TTC549 (cell line): ENCODE measurements around the gene PCDHB13.
A peak's percentile ranks its signal among the peaks of the same experiment; 100 is the strongest.
"Not testable (repeated sequence)": the region's sequence is repeated elsewhere in the genome, so short reads cannot be mapped to it uniquely, and the experiment has no call there.

ENCODE experiments used
- FAIRE-seq: peaks from 2 replicates; lab custom pipeline; 2012; peaks lifted over from hg19 to GRCh38; lab: Jason Lieb, UNC

Gene PCDHB13

DNA sequence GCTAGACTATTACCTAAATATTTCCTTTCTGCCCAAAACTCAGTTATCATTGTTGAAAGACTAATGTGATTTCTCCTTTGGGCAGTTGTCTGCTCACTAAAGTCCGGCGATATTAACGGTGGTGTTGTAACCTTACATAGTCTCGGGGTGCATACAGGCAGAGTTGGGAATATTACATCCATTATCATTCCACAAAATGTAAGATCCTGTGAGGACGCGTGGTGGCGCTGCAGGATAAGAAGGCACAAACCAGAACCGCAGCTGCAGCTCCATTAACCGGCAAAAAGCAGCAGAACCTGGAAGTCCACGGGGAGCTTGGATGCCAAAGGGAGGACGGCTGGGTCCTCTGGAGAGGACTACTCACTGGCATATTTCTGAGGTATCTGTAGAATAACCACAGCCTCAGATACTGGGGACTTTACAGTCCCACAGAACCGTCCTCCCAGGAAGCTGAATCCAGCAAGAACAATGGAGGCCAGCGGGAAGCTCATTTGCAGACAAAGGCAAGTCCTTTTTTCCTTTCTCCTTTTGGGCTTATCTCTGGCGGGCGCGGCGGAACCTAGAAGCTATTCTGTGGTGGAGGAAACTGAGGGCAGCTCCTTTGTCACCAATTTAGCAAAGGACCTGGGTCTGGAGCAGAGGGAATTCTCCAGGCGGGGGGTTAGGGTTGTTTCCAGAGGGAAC is at the start of gene PCDHB13:
PCDHB13 (plus strand) TSS at position 264 of the 684 bp plus-strand sequence; CDS start at position 469, 205 bp downstream.
- not testable (repeated sequence) for FAIRE-seq

DNA sequence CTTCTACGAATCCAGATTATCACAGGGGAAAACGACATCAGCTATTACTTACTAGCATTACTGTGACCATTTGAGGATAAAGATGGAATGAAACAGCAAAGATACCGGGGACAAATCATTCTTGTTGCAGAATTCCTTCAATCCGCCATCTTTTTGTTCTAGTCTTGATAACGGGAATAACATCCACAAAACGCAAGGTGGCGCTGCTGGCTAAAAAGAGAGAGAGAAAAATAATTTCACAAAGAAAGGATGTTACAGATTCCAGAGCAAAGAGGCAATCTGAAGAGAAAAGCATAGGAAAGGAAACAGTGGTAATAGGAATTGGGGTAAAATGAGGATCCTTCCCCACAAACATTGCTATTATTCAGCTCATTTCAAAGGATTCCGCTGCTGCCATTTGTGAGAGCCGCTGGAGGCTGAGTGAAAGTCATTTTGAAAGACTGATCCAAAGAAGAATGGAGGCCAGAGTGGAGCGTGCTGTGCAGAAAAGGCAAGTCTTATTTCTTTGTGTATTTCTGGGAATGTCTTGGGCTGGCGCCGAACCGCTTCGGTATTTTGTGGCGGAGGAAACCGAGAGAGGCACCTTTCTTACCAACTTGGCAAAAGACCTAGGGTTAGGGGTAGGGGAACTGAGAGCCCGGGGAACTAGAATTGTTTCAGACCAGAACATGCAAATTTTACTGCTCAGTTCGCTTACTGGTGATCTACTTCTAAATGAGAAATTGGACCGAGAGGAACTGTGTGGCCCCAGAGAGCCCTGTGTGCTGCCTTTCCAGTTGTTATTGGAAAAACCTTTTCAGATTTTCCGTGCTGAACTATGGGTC is 41.1 kb upstream of the PCDHB13 start, which contains the start of gene PCDHB7:
PCDHB7 (plus strand) TSS at position 264 of the 824 bp plus-strand sequence; CDS start at position 456, 192 bp downstream.
- no peak for FAIRE-seq

DNA sequence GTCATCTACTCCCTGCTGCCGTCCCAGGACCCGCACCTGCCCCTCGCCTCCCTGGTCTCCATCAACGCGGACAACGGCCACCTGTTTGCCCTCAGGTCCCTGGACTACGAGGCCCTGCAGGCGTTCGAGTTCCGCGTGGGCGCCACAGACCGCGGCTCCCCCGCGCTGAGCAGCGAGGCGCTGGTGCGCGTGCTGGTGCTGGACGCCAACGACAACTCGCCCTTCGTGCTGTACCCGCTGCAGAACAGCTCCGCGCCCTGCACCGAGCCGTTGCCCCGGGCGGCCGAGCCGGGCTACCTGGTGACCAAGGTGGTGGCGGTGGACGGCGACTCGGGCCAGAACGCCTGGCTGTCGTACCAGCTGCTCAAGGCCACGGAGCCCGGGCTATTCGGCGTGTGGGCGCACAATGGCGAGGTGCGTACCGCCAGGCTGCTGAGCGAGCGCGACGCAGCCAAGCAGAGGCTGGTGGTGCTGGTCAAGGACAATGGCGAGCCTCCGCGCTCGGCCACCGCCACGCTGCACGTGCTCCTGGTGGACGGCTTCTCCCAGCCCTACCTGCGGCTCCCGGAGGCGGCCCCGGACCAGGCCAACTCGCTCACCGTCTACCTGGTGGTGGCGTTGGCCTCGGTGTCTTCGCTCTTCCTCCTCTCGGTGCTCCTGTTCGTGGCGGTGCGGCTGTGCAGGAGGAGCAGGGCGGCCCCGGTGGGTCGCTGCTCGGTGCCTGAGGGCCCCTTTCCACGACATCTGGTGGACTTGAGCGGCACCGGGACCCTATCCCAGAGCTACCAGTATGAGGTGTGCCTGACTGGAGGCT is 39.2 kb upstream of the PCDHB13 start:
- FAIRE-seq: not testable (repeated sequence)

DNA sequence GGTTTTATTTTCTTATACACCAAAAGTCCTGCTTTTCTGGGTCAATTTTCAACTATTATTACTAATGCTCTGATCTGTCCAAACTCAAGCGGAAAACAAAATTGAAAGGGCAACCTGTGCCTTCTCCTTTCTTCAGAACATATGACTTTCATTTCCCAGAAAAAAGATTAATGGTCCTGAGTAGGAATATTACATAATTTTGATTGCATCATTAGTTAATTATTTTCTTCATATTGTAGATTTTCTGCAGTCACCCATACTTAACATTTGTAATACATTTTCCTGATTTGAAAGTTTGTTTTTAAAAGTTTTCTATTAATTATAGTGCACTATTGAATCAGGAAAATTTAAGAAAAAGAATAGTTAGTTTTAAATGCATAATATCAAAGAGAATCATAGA is 37.8 kb upstream of the PCDHB13 start:
- FAIRE-seq: no peak

DNA sequence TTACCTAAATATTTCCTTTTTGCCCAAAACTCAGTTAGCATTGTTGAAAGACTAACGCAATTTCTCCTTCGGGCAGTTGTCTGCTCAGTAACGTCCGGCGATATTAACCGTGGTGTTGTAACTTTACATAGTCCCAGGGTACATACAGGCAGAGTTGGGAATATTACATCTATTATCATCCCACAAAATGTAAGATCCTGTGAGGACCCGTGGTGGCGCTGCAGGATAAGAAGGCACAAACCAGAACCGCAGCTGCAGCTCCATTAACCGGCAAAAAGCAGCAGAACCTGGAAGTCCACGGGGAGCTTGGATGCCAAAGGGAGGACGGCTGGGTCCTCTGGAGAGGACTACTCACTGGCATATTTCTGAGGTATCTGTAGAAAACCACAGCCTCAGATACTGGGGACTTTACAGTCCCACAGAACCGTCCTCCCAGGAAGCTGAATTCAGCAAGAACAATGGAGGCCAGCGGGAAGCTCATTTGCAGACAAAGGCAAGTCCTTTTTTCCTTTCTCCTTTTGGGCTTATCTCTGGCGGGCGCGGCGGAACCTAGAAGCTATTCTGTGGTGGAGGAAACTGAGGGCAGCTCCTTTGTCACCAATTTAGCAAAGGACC is 36.0 kb upstream of the PCDHB13 start, which contains the start of gene PCDHB8:
PCDHB8 (plus strand) TSS at position 214 of the 615 bp plus-strand sequence; CDS start at position 459, 245 bp downstream.
- FAIRE-seq: not testable (repeated sequence)

DNA sequence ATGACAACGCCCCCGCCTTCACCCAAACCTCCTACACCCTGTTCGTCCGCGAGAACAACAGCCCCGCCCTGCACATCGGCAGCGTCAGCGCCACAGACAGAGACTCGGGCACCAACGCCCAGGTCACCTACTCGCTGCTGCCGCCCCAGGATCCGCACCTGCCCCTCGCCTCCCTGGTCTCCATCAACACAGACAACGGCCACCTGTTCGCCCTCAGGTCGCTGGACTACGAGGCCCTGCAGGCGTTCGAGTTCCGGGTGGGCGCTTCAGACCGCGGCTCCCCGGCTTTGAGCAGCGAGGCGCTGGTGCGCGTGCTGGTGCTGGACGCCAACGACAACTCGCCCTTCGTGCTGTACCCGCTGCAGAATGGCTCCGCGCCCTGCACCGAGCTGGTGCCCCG is 34.3 kb upstream of the PCDHB13 start:
- FAIRE-seq: not testable (repeated sequence)

DNA sequence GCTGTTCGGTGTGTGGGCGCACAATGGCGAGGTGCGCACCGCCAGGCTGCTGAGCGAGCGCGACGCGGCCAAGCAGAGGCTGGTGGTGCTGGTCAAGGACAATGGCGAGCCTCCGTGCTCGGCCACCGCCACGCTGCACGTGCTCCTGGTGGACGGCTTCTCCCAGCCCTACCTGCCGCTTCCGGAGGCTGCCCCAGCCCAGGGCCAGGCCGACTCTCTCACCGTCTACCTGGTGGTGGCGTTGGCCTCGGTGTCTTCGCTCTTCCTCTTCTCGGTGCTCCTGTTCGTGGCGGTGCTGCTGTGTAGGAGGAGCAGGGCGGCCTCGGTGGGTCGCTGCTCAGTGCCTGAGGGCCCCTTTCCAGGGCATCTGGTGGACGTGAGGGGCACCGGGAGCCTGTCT is 33.8 kb upstream of the PCDHB13 start:
- FAIRE-seq: not testable (repeated sequence)

DNA sequence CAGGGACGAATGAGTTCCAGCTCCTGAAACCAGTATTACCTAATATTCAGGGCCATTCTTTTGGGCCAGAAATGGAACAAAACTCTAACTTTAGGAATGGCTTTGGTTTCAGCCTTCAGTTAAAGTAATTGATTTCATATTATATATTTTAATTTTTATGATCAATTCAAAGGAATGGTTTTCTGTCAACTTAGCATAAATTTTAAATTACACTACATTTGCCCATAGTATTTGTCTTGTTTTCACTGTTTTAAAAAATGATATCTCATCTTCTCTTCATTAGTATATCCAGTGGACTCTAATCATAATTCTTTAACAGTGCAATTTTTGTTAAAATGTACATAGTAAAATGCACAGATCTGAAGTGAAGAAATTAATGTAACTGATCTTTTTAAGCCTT is 33.4 kb upstream of the PCDHB13 start:
- no peak for FAIRE-seq

DNA sequence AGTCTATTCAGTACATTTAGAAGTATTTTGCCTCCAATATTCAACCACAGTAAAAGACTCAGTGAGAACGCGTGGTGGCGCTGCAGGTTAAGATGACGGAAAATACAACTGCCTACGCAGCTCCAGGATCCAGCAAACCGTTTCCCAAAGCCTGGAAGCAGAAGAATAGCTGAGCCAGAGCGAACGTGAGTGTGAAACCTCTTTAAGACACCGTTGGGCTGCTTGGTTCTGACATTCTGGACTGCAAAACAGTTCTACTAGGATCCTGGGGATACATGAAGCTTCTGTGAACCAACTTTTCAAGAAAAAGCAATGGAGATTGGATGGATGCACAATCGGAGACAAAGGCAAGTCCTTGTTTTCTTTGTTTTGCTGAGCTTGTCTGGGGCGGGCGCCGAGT is 31.5 kb upstream of the PCDHB13 start, which contains the start of gene PCDHB16:
PCDHB16 (plus strand) TSS at position 140 of the 400 bp plus-strand sequence; CDS start at position 313, 173 bp downstream.
- FAIRE-seq: peak; percentile 54

DNA sequence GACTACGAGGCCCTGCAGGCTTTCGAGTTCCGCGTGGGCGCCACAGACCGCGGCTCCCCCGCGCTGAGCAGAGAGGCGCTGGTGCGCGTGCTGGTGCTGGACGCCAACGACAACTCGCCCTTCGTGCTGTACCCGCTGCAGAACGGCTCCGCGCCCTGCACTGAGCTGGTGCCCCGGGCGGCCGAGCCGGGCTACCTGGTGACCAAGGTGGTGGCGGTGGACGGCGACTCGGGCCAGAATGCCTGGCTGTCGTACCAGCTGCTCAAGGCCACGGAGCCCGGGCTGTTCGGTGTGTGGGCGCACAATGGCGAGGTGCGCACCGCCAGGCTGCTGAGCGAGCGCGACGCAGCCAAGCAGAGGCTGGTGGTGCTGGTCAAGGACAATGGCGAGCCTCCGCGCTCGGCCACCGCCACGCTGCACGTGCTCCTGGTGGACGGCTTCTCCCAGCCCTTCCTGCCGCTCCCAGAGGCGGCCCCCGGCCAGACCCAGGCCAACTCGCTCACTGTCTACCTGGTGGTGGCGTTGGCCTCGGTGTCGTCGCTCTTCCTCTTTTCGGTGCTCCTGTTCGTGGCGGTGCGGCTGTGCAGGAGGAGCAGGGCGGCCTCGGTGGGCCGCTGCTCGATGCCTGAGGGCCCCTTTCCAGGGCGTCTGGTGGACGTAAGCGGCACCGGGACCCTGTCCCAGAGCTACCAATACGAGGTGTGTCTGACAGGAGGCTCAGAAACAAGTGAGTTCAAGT is 29.4 kb upstream of the PCDHB13 start:
- FAIRE-seq: not testable (repeated sequence)

DNA sequence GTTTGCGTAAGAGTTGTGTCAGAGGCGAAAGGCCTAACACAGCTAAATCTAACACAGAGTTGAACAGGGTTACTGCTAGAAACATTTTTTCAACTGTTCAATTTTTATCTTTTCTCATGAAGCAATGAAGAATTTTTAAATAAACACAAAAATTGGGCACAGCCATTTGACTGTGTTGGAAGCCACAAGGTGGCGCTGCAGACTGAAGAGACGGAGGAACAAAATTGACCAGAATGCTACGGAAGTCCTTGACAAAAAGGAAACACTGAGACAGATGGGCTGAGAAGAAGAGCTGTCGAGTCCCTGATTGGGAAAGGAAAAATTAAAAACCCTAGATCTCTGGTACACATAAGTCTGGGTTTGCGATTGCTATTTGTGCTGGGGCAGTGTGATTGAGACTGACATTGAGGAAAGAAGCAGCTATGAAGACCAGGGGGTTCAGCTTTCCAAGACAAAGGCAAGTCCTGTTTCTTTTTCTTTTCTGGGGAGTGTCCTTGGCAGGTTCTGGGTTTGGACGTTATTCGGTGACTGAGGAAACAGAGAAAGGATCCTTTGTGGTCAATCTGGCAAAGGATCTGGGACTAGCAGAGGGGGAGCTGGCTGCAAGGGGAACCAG is 26.7 kb upstream of the PCDHB13 start, which contains the start of gene PCDHB9:
PCDHB9 (plus strand) TSS at position 265 of the 616 bp plus-strand sequence; CDS start at position 423, 158 bp downstream.
- FAIRE-seq: no peak

DNA sequence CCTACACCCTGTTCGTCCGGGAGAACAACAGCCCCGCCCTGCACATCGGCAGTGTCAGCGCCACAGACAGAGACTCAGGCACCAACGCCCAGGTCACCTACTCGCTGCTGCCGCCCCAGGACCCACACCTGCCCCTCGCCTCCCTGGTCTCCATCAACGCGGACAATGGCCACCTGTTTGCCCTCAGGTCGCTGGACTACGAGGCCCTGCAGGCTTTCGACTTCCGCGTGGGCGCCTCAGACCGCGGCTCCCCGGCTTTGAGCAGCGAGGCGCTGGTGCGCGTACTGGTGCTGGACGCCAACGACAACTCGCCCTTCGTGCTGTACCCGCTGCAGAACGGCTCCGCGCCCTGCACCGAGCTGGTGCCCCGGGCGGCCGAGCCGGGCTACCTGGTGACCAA is 25.0 kb upstream of the PCDHB13 start:
- FAIRE-seq: not testable (repeated sequence)

DNA sequence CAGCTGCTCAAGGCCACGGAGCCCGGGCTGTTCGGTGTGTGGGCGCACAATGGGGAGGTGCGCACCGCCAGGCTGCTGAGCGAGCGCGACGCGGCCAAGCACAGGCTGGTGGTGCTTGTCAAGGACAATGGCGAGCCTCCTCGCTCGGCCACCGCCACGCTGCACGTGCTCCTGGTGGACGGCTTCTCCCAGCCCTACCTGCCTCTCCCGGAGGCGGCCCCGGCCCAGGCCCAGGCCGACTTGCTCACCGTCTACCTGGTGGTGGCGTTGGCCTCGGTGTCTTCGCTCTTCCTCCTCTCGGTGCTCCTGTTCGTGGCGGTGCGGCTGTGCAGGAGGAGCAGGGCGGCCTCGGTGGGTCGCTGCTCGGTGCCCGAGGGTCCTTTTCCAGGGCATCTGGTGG is 24.6 kb upstream of the PCDHB13 start:
- not testable (repeated sequence) for FAIRE-seq

DNA sequence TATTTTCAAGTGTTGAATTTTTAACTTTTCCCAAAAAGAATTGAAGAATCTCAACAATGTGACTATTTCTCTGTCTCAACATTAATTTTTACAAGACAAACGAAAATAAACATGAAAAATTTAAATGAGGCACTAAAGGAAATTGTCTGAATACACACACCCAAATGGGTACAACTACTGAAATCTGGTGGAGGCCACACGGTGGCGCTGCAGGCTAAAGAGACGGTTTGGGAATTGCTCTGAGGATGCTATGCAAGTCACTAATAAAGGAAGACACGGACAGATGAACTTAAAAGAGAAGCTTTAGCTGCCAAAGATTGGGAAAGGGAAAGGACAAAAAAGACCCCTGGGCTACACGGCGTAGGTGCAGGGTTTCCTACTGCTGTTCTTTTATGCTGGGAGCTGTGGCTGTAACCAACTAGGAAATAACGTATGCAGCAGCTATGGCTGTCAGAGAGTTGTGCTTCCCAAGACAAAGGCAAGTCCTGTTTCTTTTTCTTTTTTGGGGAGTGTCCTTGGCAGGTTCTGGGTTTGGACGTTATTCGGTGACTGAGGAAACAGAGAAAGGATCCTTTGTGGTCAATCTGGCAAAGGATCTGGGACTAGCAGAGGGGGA is 21.5 kb upstream of the PCDHB13 start, which contains the start of gene PCDHB10:
PCDHB10 (plus strand) TSS at position 244 of the 616 bp plus-strand sequence; CDS start at position 444, 200 bp downstream.
- no peak for FAIRE-seq

DNA sequence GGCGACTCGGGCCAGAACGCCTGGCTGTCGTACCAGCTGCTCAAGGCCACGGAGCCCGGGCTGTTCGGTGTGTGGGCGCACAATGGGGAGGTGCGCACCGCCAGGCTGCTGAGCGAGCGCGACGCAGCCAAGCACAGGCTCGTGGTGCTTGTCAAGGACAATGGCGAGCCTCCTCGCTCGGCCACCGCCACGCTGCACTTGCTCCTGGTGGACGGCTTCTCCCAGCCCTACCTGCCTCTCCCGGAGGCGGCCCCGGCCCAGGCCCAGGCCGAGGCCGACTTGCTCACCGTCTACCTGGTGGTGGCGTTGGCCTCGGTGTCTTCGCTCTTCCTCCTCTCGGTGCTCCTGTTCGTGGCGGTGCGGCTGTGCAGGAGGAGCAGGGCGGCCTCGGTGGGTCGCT is 19.4 kb upstream of the PCDHB13 start:
- not testable (repeated sequence) for FAIRE-seq

DNA sequence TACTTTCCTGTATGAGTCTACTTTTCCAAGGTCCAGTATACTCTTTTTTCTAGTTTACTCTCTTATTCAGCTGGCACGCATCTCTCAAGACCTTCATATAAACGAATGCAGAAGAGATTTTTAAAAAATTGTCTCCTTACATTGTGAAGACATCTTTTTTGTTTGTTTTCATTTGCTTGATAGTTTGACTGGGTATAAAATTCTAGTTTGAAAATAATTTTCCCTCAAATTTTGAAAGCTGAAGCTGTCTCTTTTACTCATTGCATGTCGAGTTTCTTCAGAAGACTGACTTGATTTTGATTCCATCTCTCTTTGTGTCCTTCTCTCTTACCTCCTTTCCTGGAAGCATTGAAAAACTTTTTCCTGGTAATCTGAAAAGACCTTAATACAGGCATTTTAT is 17.4 kb upstream of the PCDHB13 start:
- no peak for FAIRE-seq

DNA sequence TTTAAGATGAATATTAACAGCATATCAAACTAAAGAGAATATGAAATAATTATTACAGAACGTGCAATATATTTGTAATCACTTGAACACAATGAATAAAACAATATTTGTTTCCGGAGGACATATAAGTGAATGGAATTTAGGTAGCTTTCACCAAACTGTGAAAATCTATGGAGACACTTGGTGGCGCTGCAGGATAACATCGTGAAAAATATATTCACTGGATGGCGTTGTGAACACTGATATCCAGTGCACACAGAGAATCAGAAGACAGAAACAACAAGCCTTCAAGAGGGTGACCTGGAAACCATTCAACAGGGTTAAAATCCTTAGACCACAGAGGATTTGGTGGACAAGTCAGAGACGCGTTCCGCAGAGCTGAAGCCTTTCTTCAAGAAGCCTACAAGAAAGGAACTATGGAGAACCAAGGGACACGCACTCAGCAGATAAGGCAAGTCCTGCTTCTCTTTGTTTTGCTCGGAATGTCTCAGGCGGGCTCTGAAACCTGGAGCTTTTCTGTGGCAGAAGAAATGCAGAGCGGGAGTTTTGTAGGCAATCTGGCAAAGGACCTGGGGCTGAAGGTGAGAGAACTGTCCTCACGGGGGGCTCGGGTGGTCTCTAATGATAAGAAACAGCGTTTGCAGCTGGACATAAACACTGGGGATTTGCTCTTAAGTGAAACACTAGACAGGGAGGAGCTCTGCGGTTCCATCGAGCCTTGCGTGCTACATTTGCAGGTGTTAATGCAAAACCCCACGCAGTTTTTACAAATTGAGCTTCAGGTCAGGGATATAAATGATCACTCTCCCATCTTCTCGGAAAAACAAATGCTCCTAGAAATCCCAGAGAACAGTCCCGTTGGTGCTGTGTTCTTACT is 14.1 kb upstream of the PCDHB13 start, which contains the start of gene PCDHB11:
PCDHB11 (plus strand) TSS at position 269 of the 877 bp plus-strand sequence; CDS start at position 417, 148 bp downstream.
- peak; percentile 91 for FAIRE-seq

DNA sequence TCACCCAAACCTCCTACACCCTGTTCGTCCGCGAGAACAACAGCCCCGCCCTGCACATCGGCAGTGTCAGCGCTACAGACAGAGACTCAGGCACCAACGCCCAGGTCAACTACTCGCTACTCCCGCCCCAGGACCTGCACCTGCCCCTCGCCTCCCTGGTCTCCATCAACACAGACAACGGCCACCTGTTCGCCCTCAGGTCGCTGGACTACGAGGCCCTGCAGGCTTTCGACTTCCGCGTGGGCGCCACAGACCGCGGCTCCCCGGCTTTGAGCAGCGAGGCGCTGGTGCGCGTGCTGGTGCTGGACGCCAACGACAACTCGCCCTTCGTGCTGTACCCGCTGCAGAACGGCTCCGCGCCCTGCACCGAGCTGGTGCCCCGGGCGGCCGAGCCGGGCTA is 12.6 kb upstream of the PCDHB13 start:
- FAIRE-seq: not testable (repeated sequence)
